Ishikawa (cell line): Measurements from ENCODE around the gene DENND1C.

ENCODE experiments used
- CREB1 ChIP-seq: IDR thresholded peaks from 2 replicates; pipeline ENCODE4 v1.6.1; 2012; ENCODE audit warnings: low read depth
- FOXM1 ChIP-seq: IDR thresholded peaks from 2 replicates; pipeline ENCODE4 v1.6.1; 2012; ENCODE audit warnings: low read depth, borderline replicate concordance
- REST ChIP-seq: IDR thresholded peaks from 2 replicates; pipeline ENCODE4 v1.6.1; 2012; ENCODE audit warnings: low read depth, mild to moderate bottlenecking
- TCF12 ChIP-seq: IDR thresholded peaks from 2 replicates; pipeline ENCODE4 v1.6.1; 2012; ENCODE audit warnings: low read depth
- TEAD4 ChIP-seq: IDR thresholded peaks from 2 replicates; pipeline ENCODE4 v1.6.1; 2012
- USF1 ChIP-seq: IDR thresholded peaks from 2 replicates; pipeline ENCODE4 v1.6.1; 2012
- YY1 ChIP-seq: IDR thresholded peaks from 2 replicates; pipeline ENCODE4 v1.6.1; 2012; ENCODE audit warnings: low read depth
- ZBTB7A ChIP-seq: IDR thresholded peaks from 2 replicates; pipeline ENCODE4 v1.6.1; 2012; ENCODE audit warnings: low read depth
- TF ChIP-seq, protein P1 (sequence below): IDR thresholded peaks from 2 replicates; pipeline ENCODE4 v1.6.1; 2012

DNA sequence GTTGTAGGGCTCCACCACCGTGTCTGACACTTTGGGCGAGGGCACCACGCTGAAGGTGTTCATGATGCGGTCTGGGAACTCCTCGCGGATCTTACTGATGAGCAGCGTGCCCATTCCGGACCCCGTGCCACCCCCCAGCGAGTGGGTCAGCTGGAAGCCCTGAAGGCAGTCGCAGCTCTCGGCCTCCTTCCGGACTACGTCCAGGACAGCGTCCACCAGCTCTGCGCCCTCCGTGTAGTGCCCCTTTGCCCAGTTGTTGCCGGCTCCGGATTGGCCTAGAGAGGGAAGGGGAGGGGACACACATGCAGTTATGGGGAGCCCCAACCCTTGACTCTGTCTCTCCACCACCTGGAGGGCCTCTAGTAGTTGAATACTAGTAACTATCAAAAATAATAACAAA, 14.4 kb upstream of the DENND1C start:
- TF ChIP-seq REST: no peak
- TF ChIP-seq YY1: no peak
- TF ChIP-seq, protein P1, sequence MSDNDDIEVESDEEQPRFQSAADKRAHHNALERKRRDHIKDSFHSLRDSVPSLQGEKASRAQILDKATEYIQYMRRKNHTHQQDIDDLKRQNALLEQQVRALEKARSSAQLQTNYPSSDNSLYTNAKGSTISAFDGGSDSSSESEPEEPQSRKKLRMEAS: no peak
- TF ChIP-seq FOXM1: no peak
- TF ChIP-seq CREB1: no peak
- TF ChIP-seq ZBTB7A: no peak
- no peak for TF ChIP-seq USF1
- no peak for TF ChIP-seq TEAD4
- no peak for TF ChIP-seq TCF12
